ENCODE results near the gene GLI3. TPM values are rescaled to one million over a fixed set of nuclear protein-coding genes. Genes with fewer than 3 reads are reported as not detected.

The GLI3 gene
- polyA plus RNA-seq, 1 experiment: 6.0 TPM

DNA sequence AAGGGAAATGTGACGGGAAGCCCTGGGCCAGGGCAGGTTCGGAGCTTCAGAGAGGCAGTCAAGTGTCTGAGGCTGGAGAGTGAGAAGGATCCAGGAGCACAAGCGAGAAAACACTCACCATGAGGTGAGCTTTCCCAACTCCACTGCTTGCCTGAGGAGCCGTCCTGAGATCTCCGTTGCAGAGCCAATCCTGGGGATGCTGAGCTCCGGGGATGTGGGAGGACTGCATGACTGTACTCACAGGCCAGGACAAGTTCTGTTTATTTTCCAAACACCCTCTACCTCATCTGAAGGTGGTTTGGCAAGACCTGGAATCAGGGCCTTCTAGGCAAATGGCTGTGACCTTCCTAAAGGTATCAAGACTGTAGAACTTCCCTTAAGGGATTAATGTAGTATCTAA, 38.7 kb downstream of the GLI3 start:
- ChIA-PET POLR2A (no interaction called here), CTCF (no interaction called here)
- no peaks in the 10 kb centered on the region for H3K27me3 ChIP-seq (ENCODE audit: control insufficient read depth, insufficient read depth, low read length)
- no peak overlapping the region for H3K4me3 ChIP-seq (ENCODE audit: low read depth, low read length)
- TF ChIP-seq, protein P1, sequence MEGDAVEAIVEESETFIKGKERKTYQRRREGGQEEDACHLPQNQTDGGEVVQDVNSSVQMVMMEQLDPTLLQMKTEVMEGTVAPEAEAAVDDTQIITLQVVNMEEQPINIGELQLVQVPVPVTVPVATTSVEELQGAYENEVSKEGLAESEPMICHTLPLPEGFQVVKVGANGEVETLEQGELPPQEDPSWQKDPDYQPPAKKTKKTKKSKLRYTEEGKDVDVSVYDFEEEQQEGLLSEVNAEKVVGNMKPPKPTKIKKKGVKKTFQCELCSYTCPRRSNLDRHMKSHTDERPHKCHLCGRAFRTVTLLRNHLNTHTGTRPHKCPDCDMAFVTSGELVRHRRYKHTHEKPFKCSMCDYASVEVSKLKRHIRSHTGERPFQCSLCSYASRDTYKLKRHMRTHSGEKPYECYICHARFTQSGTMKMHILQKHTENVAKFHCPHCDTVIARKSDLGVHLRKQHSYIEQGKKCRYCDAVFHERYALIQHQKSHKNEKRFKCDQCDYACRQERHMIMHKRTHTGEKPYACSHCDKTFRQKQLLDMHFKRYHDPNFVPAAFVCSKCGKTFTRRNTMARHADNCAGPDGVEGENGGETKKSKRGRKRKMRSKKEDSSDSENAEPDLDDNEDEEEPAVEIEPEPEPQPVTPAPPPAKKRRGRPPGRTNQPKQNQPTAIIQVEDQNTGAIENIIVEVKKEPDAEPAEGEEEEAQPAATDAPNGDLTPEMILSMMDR (IDR thresholded peaks at IDR 0.05; ENCODE audit: low read depth, low read length): no peak
- no peaks in the 10 kb centered on the region for H3K9me3 ChIP-seq (ENCODE audit: control insufficient read depth, insufficient read depth, low read length)
- H3K27ac ChIP-seq (ENCODE audit: low read depth, low read length): no peak overlapping the region
- no peak for DNase-seq (ENCODE audit: low read depth, low spot score)

DNA sequence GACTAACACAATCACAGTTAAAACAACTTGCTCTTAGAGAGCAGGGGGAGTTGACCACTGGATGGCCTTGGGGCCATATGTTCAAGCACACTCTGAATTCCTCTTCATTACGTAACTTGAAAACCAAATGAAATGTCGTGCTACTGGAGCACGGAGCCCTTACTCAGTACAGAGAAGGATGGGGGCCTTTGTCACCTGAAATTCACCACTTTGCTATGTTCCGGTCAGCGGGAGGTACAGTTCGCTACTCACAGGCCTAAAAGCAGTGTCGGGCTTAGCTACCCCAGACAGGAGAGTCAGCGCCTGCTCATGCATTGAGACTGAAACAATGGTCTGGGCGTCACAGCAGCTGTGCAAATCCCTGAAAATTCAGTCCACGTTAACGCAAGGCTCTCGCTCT, 39.6 kb downstream of the GLI3 start:
- no peaks in the 10 kb centered on the region for H3K9me3 ChIP-seq (ENCODE audit: control insufficient read depth, insufficient read depth, low read length)
- no peaks in the 10 kb centered on the region for H3K27me3 ChIP-seq (ENCODE audit: control insufficient read depth, insufficient read depth, low read length)
- TF ChIP-seq, protein P1 (IDR thresholded peaks at IDR 0.05; ENCODE audit: low read depth, low read length): no peak
- ChIA-PET POLR2A (no interaction called here), CTCF (no interaction called here)
- H3K27ac ChIP-seq (ENCODE audit: low read depth, low read length): no peak overlapping the region
- DNase-seq (ENCODE audit: low read depth, low spot score): no peak
- H3K4me3 ChIP-seq (ENCODE audit: low read depth, low read length): no peak overlapping the region

DNA sequence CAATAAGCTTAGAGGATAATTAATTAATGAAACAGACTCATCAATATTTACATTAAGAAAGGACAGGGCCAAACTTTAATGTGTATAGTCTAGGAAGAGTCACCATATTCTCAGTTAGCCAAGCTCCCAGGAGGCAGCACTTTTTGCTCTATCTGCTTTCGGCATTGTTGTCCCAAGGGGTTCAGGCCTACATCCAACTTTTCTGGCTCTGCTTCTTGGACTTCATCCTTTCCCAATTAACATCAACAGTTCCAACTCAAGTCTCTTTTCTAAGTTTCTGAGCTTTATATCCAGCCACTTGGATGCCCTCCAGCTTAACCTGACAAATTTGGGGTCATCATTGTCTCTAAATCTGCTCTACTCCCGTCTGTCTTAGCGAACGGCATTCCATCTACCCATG, 42.8 kb downstream of the GLI3 start:
- no peak for DNase-seq (ENCODE audit: low read depth, low spot score)
- Histone ChIP-seq H3K4me3 (ENCODE audit: low read depth, low read length) (no peak overlapping the region), H3K27ac (ENCODE audit: low read depth, low read length) (no peak overlapping the region), H3K27me3 (ENCODE audit: control insufficient read depth, insufficient read depth, low read length) (no peaks in the 10 kb centered on the region), H3K9me3 (ENCODE audit: control insufficient read depth, insufficient read depth, low read length) (no peaks in the 10 kb centered on the region)
- POLR2A ChIA-PET: no interaction called here
- CTCF ChIA-PET: interaction anchor here (1.0 kb wide), 1 partner anchor 15 kb away, joined by 3 read pairs; no protein-coding TSS in a partner anchor
- TF ChIP-seq, protein P1 (IDR thresholded peaks at IDR 0.05; ENCODE audit: low read depth, low read length): no peak

DNA sequence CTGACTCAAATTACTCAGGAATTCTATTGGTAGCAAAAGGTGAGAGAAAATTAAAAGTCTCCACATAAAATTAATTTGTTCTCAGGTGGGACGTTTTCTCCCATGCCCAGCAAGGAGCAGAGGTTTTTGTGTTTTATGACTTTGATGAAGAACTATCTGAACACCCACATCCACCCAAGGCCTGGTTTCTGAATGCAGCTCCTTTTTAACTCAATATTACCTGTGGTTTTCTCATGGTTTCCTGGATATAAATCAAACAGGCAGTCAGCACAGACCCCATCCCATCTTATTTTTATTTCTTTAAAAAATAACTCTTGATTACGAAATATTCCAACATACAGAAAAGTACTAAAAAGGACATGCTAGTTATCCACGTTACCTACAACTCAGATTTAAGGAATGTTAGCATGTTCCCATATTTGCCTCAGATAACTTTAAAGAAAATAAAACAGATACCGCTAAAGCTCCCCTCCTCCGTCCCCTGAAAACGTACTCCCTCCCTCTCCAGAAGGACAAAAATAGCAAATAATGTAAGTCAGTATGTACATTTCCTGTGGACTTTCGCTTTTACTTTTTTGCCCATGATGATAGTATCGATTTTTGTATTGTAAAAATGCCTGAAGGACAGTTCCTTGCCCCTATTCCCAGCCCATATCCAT, 43.4 kb downstream of the GLI3 start:
- DNase-seq (ENCODE audit: low read depth, low spot score): no peak
- H3K27me3 ChIP-seq (ENCODE audit: control insufficient read depth, insufficient read depth, low read length): no peaks in the 10 kb centered on the region
- no peak overlapping the region; the same call in 1 of the 2 replicates for H3K4me3 ChIP-seq (ENCODE audit: low read depth, low read length)
- ChIA-PET CTCF (interaction anchor here (1.0 to 1.4 kb wide), 3 partner anchors 16 to 217 kb away, joined by 3 to 5 read pairs (median 4); no protein-coding TSS in a partner anchor), POLR2A (interaction anchor here (0.5 kb wide), 1 partner anchor 106 kb away, joined by 3 read pairs; no protein-coding TSS in a partner anchor)
- TF ChIP-seq, protein P1 (IDR thresholded peaks at IDR 0.05; ENCODE audit: low read depth, low read length): no peak
- no peak overlapping the region for H3K27ac ChIP-seq (ENCODE audit: low read depth, low read length)
- H3K9me3 ChIP-seq (ENCODE audit: control insufficient read depth, insufficient read depth, low read length): no peaks in the 10 kb centered on the region

DNA sequence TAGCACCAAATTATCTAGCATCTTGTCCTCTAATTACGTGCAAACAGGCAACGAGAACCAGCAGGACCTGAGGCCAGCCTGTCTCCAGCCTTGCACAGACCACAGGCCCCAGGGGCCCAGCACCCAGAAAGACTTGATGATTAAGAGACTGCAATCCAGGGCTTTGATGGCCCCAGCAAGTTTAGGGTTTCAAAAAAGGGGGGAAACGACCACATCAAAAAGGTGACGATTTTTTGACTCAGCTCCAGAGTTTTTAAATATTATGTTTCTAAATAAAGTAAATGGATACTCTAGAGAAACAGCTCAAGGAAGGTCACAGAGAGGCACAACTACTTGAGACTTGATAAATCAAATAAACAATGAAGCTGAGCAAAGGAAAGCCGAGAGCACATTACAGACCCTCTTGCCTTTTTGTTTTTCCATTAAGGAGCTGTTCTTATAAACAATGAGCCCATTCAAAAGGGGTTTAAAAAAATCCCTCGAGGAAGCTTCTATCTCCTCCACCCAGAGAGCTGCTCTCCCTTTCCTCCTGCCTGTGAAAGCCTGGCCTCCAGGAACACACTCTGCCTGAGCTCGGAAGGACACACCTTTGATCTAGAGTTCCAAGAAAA, 44.1 kb downstream of the GLI3 start:
- H3K9me3 ChIP-seq (ENCODE audit: control insufficient read depth, insufficient read depth, low read length): no peaks in the 10 kb centered on the region
- H3K4me3 ChIP-seq (ENCODE audit: low read depth, low read length): no peak overlapping the region
- DNase-seq (ENCODE audit: low read depth, low spot score): no peak
- H3K27ac ChIP-seq (ENCODE audit: low read depth, low read length): peak overlapping the region; percentile 50
- CTCF ChIA-PET: interaction anchor here (1.0 to 1.4 kb wide), 2 partner anchors 213 to 216 kb away, joined by 4 to 5 read pairs; no protein-coding TSS in a partner anchor
- TF ChIP-seq, protein P1 (IDR thresholded peaks at IDR 0.05; ENCODE audit: low read depth, low read length): no peak
- H3K27me3 ChIP-seq (ENCODE audit: control insufficient read depth, insufficient read depth, low read length): no peaks in the 10 kb centered on the region
- POLR2A ChIA-PET: interaction anchor here (0.5 to 0.7 kb wide), 2 partner anchors 9 to 106 kb away, joined by 3 read pairs; no protein-coding TSS in a partner anchor

All from AG04450 (cell line).